Panc1 (cell line): ENCODE measurements around the gene TBKBP1. TPM values are rescaled to one million over a fixed set of nuclear protein-coding genes. Genes with fewer than 3 reads are reported as not detected.

ENCODE experiments used
- ATAC-seq: fragments of 200-7000 bp; cut with Tn5 transposase; 2 replicates; pipeline ENCODE4 v1.9.1; 2020; ENCODE audit warnings: mild to moderate bottlenecking, moderate library complexity
- Bru-seq: library from RNA; stranded (reverse); fragments of 400-500 nt; gene quantifications from one replicate; lab custom pipeline; 2021; lab: Mats Ljungman, UMichigan
- BruChase-seq, 2 experiments: library from RNA; stranded (reverse); fragments of 400-500 nt; gene quantifications; one replicate each; lab custom pipeline; 2021; lab: Mats Ljungman, UMichigan
- BruUV-seq: library from RNA; stranded (reverse); fragments of 400-500 nt; replicated peaks from 2 replicates; lab custom pipeline; 2021; lab: Mats Ljungman, UMichigan
- CTCF ChIA-PET: fragments of 300-600 bp; sonication (Branson Sonifier 250); formaldehyde crosslinking; loops from one replicate; lab custom pipeline; 2022; ENCODE audit warnings: antibody characterized with exemption; lab: Charles Lee
- POLR2A ChIA-PET: fragments of 300-600 bp; sonication (Branson Sonifier 250); formaldehyde crosslinking; loops from one replicate; lab custom pipeline; 2022; ENCODE audit warnings: antibody characterized with exemption; lab: Charles Lee
- DNase-seq: peaks from one replicate; pipeline ENCODE4 v3.0.0-alpha.2; 2010; ENCODE audit warnings: low read depth, low spot score
- H3K27ac ChIP-seq: 2 replicates; pipeline ENCODE4 v1.5.1; 2011; ENCODE audit warnings: mild to moderate bottlenecking, low read length, inconsistent platforms
- H3K27me3 ChIP-seq: fragments of 200-500 bp; sonication (Bioruptor generic); 2 replicates; pipeline ENCODE4 v1.6.0; 2014; ENCODE audit warnings: low read length, inconsistent platforms; ENCODE audit not compliant: control insufficient read depth, insufficient read depth
- H3K36me3 ChIP-seq: fragments of 200-500 bp; sonication (Bioruptor generic); 2 replicates; pipeline ENCODE4 v1.5.1; 2014; ENCODE audit warnings: inconsistent platforms, mild to moderate bottlenecking, low read length, moderate library complexity; ENCODE audit not compliant: control insufficient read depth, insufficient read depth
- H3K4me1 ChIP-seq: 2 replicates; pipeline ENCODE4 v1.5.1; 2011; ENCODE audit warnings: inconsistent platforms, mild to moderate bottlenecking, low read length, moderate library complexity; ENCODE audit not compliant: control insufficient read depth, insufficient read depth
- H3K4me3 ChIP-seq, 2 experiments: 2 replicates each; pipeline ENCODE4 v1.5.1; 2011 to 2012; ENCODE audit warnings: low read depth in 2 of 2, low read length in 2 of 2, mild to moderate bottlenecking in 2 of 2, inconsistent platforms in 1 of 2, moderate library complexity in 1 of 2
- H3K9me3 ChIP-seq: fragments of 200-500 bp; sonication (Bioruptor generic); 2 replicates; pipeline ENCODE4 v1.5.1; 2014; ENCODE audit warnings: low read depth, mild to moderate bottlenecking, inconsistent platforms, low read length, moderate library complexity; ENCODE audit not compliant: control insufficient read depth, insufficient read depth
- CTCF ChIP-seq: fragments of 450-650 bp; IDR thresholded peaks from 2 replicates; pipeline ENCODE4 v1.5.1; 2017; ENCODE audit warnings: mild to moderate bottlenecking
- POLR2AphosphoS5 ChIP-seq: IDR thresholded peaks from 2 replicates; pipeline ENCODE4 v1.6.1; 2012; ENCODE audit warnings: mild to moderate bottlenecking, low read depth, low read length, moderate library complexity
- REST ChIP-seq, 2 experiments: IDR thresholded peaks; 2 replicates each; pipeline ENCODE4 v1.6.1; 2011 to 2012; ENCODE audit warnings: low read depth in 2 of 2, control low read depth in 1 of 2, low read length in 1 of 2, mild to moderate bottlenecking in 1 of 2, moderate library complexity in 1 of 2; ENCODE audit not compliant: insufficient read depth in 1 of 2
- SIN3A ChIP-seq: IDR thresholded peaks from 2 replicates; pipeline ENCODE4 v1.6.1; 2012; ENCODE audit warnings: low read depth, mild to moderate bottlenecking, low read length, moderate library complexity, borderline replicate concordance; ENCODE audit not compliant: insufficient read depth
- TCF7L2 ChIP-seq: IDR thresholded peaks from 2 replicates; pipeline ENCODE4 v1.6.1; 2011; ENCODE audit warnings: mild to moderate bottlenecking, low read depth, low read length, inconsistent platforms
- in situ Hi-C: cut with HindIII; loops from 2 replicates; pipeline ENCODE4 v1.10.0; 2016; ENCODE audit warnings: low sequenced_read_pairs, low pct_unique_long_range_greater_than_20kb
- intact Hi-C: fragments of 100-400 bp; cut with micrococcal nuclease; formaldehyde crosslinking; loops from one replicate; pipeline ENCODE4 v1.10.0; 2022; ENCODE audit not compliant: unreplicated experiment
- long read RNA-seq: library from polyadenylated mRNA; unstranded; transcript quantifications from one replicate; pipeline ENCODE4 v2.0.0, GENCODE V29; 2021; ENCODE audit not compliant: unreplicated experiment
- polyA plus RNA-seq: library from polyadenylated mRNA; unstranded; fragments of >200 nt; gene quantifications from one replicate; pipeline ENCODE4 v1.2.1, GENCODE V29; 2012; ENCODE audit warnings: missing spikeins; ENCODE audit not compliant: insufficient read length
- total RNA-seq: library from RNA; stranded (reverse); gene quantifications from one replicate; pipeline ENCODE4 v1.2.1, GENCODE V29; 2021; ENCODE audit not compliant: unreplicated experiment

The TBKBP1 gene
- total RNA-seq (12.0 TPM), Bru-seq, nascent RNA (percentile 50 among the genes with signal in this experiment), BruChase-seq, experiment 1, labeled RNA remaining after a 2-hour chase (percentile 54 among the genes with signal in this experiment), BruChase-seq, experiment 2, labeled RNA remaining after a 6-hour chase (percentile 58 among the genes with signal in this experiment)
- 18.5 TPM for polyA plus RNA-seq
- long read RNA-seq, partial matches to known transcripts: 3 of 7 reads
- long read RNA-seq, other reads (novel, unspliced or antisense): 4 of 7 reads

DNA sequence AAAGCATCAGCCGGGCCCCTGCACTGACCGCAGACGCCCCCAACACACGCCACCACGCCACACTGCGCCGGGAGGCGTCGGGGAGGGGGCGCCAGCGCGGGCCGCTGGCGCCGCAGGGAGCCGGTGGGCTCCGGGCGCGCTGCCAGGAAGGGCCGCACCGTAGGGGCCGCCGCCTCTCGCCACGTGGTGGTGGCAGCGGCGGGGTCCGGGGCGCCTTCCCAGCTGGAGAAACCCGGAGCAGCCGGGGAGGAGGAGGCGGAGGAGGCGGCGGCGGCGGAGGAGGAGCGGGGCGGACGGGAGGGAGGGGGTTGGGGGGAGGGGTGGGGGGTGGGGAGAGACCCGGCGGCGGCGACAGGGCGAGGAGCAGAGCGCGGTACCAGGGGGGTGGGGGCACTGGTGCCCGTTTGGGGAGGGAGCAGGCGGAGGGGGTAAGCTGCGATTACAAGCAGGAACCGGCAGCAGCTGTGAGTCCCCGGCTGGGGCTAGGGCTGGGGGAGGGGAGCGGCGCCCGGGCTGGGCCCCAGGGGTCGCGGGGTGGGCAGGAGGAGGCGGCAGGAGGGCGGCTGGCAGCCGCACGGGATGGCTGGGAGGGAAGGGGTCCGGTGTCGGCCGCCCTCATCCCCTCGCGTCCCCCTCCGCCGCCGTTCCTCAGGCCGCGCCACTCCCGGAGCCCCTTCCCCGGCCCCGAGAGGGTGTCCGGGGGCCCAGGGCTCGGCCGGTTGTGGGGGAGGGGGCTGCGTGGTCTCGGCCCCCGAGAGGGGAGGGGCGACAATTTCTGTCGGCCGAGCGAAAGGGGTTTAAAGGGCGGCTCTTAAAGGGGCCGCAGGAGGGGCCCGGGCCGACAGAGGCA is at the start of gene TBKBP1:
Gene TBKBP1, plus strand, starts transcription at position 431 of the 850 bp plus-strand sequence. CDS start 1,952 bp downstream, outside the sequence.
- POLR2A ChIA-PET: interaction anchor here (0.7 kb wide), 1 partner anchor 264 kb away, joined by 11 read pairs; the partner anchor contains the start of gene PRR15L
- no TSS peak for BruUV-seq
- CTCF ChIA-PET: no interaction called here
- Histone ChIP-seq H3K36me3 (no peaks in the 10 kb centered on the region), H3K27ac (peak within 1 kb of the TSS; percentile 61), H3K4me3 (peak within 1 kb of the TSS; percentile 59), H3K9me3 (no peaks in the 10 kb centered on the region), H3K4me1 (peaks cover 11% of the 10 kb centered on the region), H3K27me3 (no peaks in the 10 kb centered on the region)
- DNase-seq (no peak), ATAC-seq (peak; percentile 38)
- TF ChIP-seq POLR2AphosphoS5 (no peak), SIN3A (no peak), CTCF (no peak), TCF7L2 (no peak), REST (IDR thresholded peaks at IDR 0.05; ENCODE audit: insufficient read depth in 1 of 2, low read depth in 2 of 2, low read length in 1 of 2) (no peak)
- intact Hi-C loops: no loop called here
- in situ Hi-C loops: no loop called here

DNA sequence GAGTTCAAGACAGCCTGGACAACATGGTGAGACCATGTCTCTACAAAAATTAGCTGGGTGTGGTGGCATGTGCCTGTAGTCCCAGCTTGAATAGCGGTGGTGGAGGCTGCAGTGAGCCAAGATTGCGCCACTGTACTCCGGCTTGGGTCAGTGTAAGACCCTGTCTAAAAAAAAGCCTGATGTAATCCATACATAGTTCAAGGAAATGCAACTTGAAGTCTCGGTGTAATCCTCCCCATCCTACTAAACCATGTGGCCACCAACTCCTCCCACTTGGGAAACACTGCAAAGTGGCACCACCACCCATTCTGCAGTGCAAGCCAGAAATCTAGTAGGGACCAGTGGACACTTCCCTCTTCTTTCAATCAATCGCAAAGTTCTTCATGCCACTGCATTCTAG is 49.6 kb upstream of the TBKBP1 start:
- POLR2A ChIA-PET: interaction anchor here (0.6 kb wide), 1 partner anchor 14 kb away, joined by 5 read pairs; no protein-coding TSS in a partner anchor
- ATAC-seq (no peak), DNase-seq (no peak)
- H3K4me1 ChIP-seq: peaks cover 8% of the 10 kb centered on the region; the same call in 1 of the 2 replicates
- TF ChIP-seq CTCF: no peak
- TF ChIP-seq POLR2AphosphoS5: no peak
- no peak for TF ChIP-seq SIN3A
- no peak for TF ChIP-seq TCF7L2
- TF ChIP-seq REST (IDR thresholded peaks at IDR 0.05; ENCODE audit: insufficient read depth in 1 of 2, low read depth in 2 of 2, low read length in 1 of 2): no peak
- no TSS peak for BruUV-seq
- in situ Hi-C loops (no loop called here), intact Hi-C loops (no loop called here)
- no peak overlapping the region for H3K27ac ChIP-seq
- no peaks in the 10 kb centered on the region for H3K9me3 ChIP-seq
- H3K4me3 ChIP-seq: no peak overlapping the region
- CTCF ChIA-PET: no interaction called here
- H3K27me3 ChIP-seq: no peaks in the 10 kb centered on the region
- H3K36me3 ChIP-seq: no peaks in the 10 kb centered on the region; the same call in 1 of the 2 replicates
